Measurements from ENCODE around the gene SBF2.

- no peak for TF ChIP-seq POLR2AphosphoS5 (IDR thresholded peaks at IDR 0.05; ENCODE audit: low read depth, low read length)
- no peak for TF ChIP-seq TAF1 (IDR thresholded peaks at IDR 0.05; ENCODE audit: borderline replicate concordance, low read depth, low read length)
- no peak for TF ChIP-seq POLR2A (IDR thresholded peaks at IDR 0.05; ENCODE audit: low read depth, low read length)
These were observed 394.3 kb downstream of the SBF2 start for GRCh38 chr11:9899676-9900075.

All from GM12892 (cell line).